ENCODE measurements around the gene MOB1A.

DNA sequence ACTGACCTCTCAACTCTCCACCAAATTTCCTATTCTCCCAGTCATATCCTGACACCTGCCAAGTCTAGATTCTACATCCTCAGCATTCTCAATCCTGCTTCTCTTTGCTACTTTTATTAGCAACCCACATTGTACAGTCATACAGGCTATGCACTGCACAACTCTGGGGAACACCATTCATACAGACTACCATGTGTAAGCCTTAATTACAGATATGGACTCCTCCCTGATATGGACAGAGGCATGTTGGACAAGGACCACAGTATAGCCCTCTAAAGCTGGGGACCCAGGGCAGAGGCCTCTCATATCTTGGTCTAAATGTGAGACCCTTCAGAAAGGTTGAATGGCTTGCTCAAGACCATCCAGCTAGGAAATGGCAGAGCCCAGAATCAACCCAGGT is 67.3 kb downstream of the MOB1A start:
- TF ChIP-seq CTCF (IDR thresholded peaks at IDR 0.05; ENCODE audit: borderline replicate concordance, extremely low read depth, low read length, poor library complexity, severe bottlenecking) (no peak), EZH2 (IDR thresholded peaks at IDR 0.05; ENCODE audit: borderline replicate concordance, low read depth, low read length, severe bottlenecking) (no peak)

Data from DND-41 (cell line).